HL-60 (cell line): ENCODE measurements around the gene PTGES3L.

Source experiments
- DNase-seq, 2 experiments: peaks; one replicate each; pipeline ENCODE4 v3.0.0-alpha.2; 2010 to 2020; ENCODE audit warnings: low read depth in 1 of 2, low spot score in 1 of 2
- H3K27ac ChIP-seq: fragments of 250-450 bp; sonication (Bioruptor Pico); replicated peaks from 2 replicates; pipeline ENCODE4 v1.5.1; 2020; ENCODE audit warnings: mild to moderate bottlenecking, moderate library complexity
- H3K27me3 ChIP-seq: fragments of 250-450 bp; sonication (Bioruptor Pico); 2 replicates; pipeline ENCODE4 v1.5.1; 2021; ENCODE audit warnings: mild to moderate bottlenecking, moderate library complexity; ENCODE audit not compliant: insufficient read depth, poor library complexity, severe bottlenecking
- H3K4me3 ChIP-seq: replicated peaks from 2 replicates; pipeline ENCODE4 v1.5.1; 2011; ENCODE audit warnings: mild to moderate bottlenecking, control low read depth, low read length; ENCODE audit not compliant: insufficient read depth
- GABPA ChIP-seq: IDR thresholded peaks from 2 replicates; pipeline ENCODE4 v1.6.1; 2012; ENCODE audit warnings: low read depth
- POLR2AphosphoS5 ChIP-seq: IDR thresholded peaks from 2 replicates; pipeline ENCODE4 v1.6.1; 2012; ENCODE audit warnings: low read depth
- SPI1 ChIP-seq: IDR thresholded peaks from 2 replicates; pipeline ENCODE4 v1.6.1; 2012; ENCODE audit warnings: low read depth, mild to moderate bottlenecking, borderline replicate concordance
- TF ChIP-seq, protein P1 (sequence below): IDR thresholded peaks from 2 replicates; pipeline ENCODE4 v1.6.1; 2012; ENCODE audit warnings: low read depth; ENCODE audit not compliant: insufficient replicate concordance
- TF ChIP-seq, protein P2 (sequence below): IDR thresholded peaks from one replicate; pipeline ENCODE4 v1.5.1; 2011; ENCODE audit warnings: low read length, control low read depth, inconsistent platforms; ENCODE audit not compliant: insufficient read depth

Gene PTGES3L

DNA sequence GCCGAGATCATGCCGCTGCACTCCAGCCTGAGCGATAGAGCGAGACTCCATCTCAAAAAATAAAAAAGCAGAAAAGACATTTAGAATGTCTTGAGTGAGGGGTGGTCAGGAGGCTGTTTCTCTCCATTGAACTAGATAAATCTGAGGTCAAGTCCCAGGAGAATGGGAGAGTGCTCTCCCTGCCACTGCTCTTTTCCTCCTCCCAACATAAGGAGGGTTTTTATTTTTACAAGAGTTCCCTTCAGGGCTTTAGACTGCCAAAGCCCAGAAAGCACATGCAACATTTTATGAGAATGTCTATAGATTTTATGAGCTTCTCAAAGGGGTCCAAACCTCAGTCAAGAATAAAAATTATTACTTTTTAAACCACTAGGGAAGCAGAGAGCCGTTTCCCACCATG is 46.7 kb upstream of the PTGES3L start:
- no peak for DNase-seq
- no peaks in the 10 kb centered on the region for H3K27me3 ChIP-seq
- TF ChIP-seq POLR2AphosphoS5 (no peak), SPI1 (no peak), GABPA (no peak)
- TF ChIP-seq, protein P1, sequence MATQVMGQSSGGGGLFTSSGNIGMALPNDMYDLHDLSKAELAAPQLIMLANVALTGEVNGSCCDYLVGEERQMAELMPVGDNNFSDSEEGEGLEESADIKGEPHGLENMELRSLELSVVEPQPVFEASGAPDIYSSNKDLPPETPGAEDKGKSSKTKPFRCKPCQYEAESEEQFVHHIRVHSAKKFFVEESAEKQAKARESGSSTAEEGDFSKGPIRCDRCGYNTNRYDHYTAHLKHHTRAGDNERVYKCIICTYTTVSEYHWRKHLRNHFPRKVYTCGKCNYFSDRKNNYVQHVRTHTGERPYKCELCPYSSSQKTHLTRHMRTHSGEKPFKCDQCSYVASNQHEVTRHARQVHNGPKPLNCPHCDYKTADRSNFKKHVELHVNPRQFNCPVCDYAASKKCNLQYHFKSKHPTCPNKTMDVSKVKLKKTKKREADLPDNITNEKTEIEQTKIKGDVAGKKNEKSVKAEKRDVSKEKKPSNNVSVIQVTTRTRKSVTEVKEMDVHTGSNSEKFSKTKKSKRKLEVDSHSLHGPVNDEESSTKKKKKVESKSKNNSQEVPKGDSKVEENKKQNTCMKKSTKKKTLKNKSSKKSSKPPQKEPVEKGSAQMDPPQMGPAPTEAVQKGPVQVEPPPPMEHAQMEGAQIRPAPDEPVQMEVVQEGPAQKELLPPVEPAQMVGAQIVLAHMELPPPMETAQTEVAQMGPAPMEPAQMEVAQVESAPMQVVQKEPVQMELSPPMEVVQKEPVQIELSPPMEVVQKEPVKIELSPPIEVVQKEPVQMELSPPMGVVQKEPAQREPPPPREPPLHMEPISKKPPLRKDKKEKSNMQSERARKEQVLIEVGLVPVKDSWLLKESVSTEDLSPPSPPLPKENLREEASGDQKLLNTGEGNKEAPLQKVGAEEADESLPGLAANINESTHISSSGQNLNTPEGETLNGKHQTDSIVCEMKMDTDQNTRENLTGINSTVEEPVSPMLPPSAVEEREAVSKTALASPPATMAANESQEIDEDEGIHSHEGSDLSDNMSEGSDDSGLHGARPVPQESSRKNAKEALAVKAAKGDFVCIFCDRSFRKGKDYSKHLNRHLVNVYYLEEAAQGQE: no peak
- TF ChIP-seq, protein P2, sequence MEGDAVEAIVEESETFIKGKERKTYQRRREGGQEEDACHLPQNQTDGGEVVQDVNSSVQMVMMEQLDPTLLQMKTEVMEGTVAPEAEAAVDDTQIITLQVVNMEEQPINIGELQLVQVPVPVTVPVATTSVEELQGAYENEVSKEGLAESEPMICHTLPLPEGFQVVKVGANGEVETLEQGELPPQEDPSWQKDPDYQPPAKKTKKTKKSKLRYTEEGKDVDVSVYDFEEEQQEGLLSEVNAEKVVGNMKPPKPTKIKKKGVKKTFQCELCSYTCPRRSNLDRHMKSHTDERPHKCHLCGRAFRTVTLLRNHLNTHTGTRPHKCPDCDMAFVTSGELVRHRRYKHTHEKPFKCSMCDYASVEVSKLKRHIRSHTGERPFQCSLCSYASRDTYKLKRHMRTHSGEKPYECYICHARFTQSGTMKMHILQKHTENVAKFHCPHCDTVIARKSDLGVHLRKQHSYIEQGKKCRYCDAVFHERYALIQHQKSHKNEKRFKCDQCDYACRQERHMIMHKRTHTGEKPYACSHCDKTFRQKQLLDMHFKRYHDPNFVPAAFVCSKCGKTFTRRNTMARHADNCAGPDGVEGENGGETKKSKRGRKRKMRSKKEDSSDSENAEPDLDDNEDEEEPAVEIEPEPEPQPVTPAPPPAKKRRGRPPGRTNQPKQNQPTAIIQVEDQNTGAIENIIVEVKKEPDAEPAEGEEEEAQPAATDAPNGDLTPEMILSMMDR: no peak
- no peak overlapping the region for H3K27ac ChIP-seq
- H3K4me3 ChIP-seq: no peak overlapping the region

DNA sequence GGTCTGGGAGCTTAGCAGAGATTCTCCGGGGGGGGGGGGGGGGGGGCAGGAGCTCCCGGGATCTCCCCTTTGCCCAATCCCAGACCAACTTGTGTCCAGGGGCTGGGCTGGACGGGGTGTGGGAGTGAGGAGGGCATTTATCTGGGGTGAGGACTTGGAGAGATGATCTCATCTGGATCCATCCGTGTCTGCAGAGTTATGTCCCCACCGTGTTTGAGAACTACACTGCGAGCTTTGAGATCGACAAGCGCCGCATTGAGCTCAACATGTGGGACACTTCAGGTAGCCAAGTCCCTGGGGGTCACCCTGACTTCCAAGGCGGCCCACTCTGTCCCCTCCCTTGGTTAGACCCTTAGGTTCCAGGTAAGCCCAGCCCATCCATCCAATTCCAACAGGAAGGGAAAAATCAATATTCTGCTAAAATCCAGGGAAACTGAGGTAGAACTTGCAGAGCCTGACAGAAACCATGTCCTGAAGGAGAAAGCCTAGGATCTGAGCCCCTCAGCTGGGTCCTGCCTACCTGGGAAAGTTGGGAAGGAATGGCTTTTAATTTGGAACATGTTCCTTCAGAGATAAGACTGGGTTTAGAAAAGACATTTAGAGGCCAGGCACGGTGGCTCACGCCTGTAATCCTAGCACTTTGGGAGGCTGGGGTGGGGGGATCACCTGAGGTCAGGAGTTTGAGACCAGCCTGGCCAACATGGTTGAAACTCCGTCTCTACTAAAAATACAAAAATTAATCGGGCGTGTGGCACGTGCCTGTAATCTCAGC is 46.1 kb upstream of the PTGES3L start:
- no peak for DNase-seq
- Histone ChIP-seq H3K27ac (no peak overlapping the region), H3K4me3 (no peak overlapping the region), H3K27me3 (no peaks in the 10 kb centered on the region)
- TF ChIP-seq GABPA (no peak), SPI1 (no peak), POLR2AphosphoS5 (no peak)
- TF ChIP-seq, protein P1: no peak
- TF ChIP-seq, protein P2: no peak

DNA sequence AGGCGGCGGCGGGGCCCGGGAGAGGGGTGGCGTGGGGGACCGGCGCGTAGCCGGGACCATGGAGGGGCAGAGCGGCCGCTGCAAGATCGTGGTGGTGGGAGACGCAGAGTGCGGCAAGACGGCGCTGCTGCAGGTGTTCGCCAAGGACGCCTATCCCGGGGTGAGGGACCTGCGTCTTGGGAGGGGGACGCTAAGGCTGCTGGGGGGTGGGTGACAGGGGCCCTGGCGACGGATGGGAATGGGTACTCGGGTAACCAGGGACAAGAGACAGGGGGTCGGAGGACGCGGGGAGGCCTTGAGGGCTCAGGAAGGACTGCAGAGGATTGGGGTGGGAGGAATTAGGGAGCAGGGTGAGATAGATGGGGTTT is 45.4 kb upstream of the PTGES3L start:
- DNase-seq: no peak
- no peak overlapping the region for H3K4me3 ChIP-seq
- no peaks in the 10 kb centered on the region for H3K27me3 ChIP-seq
- H3K27ac ChIP-seq: no peak overlapping the region
- TF ChIP-seq, protein P2: no peak
- TF ChIP-seq, protein P1: no peak
- TF ChIP-seq SPI1 (no peak), GABPA (no peak), POLR2AphosphoS5 (no peak; the same call in 1 of the 2 replicates)
